ENCODE data around the gene PLXNC1. TPM values are rescaled to one million over a fixed set of nuclear protein-coding genes. Genes with fewer than 3 reads are reported as not detected.

PLXNC1 gene
- total RNA-seq, 1 donor from 2014 or later = under 0.01 TPM

GRCh38 chr12:94222351-94223084 is 74.1 kb downstream of the PLXNC1 start:
- no peaks in the 10 kb centered on the region for H3K27me3 ChIP-seq (ENCODE audit: control insufficient read depth, insufficient read depth, low read length)
- H3K36me3 ChIP-seq (ENCODE audit: control insufficient read depth, insufficient read depth, low read length) = no peaks in the 10 kb centered on the region
- DNase-seq (ENCODE audit: low read depth) (no peak), FAIRE-seq (no peak)
- H3K4me3 ChIP-seq (ENCODE audit: low read depth, low read length) = no peak overlapping the region
- TF ChIP-seq, protein P1, sequence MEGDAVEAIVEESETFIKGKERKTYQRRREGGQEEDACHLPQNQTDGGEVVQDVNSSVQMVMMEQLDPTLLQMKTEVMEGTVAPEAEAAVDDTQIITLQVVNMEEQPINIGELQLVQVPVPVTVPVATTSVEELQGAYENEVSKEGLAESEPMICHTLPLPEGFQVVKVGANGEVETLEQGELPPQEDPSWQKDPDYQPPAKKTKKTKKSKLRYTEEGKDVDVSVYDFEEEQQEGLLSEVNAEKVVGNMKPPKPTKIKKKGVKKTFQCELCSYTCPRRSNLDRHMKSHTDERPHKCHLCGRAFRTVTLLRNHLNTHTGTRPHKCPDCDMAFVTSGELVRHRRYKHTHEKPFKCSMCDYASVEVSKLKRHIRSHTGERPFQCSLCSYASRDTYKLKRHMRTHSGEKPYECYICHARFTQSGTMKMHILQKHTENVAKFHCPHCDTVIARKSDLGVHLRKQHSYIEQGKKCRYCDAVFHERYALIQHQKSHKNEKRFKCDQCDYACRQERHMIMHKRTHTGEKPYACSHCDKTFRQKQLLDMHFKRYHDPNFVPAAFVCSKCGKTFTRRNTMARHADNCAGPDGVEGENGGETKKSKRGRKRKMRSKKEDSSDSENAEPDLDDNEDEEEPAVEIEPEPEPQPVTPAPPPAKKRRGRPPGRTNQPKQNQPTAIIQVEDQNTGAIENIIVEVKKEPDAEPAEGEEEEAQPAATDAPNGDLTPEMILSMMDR (IDR thresholded peaks at IDR 0.05; ENCODE audit: insufficient read depth, low read length, severe bottlenecking) = no peak

GRCh38 chr12:94223842-94224241 is 75.5 kb downstream of the PLXNC1 start:
- DNase-seq (ENCODE audit: low read depth) = no peak
- H3K27me3 ChIP-seq (ENCODE audit: control insufficient read depth, insufficient read depth, low read length) = no peaks in the 10 kb centered on the region

GRCh38 chr12:94225506-94225905 is 77.1 kb downstream of the PLXNC1 start:
- FAIRE-seq (no peak), DNase-seq (ENCODE audit: low read depth) (no peak)
- TF ChIP-seq, protein P1 (IDR thresholded peaks at IDR 0.05; ENCODE audit: insufficient read depth, low read length, severe bottlenecking) = no peak
- Histone ChIP-seq H3K27me3 (ENCODE audit: control insufficient read depth, insufficient read depth, low read length) (no peaks in the 10 kb centered on the region), H3K4me3 (ENCODE audit: low read depth, low read length) (no peak overlapping the region), H3K36me3 (ENCODE audit: control insufficient read depth, insufficient read depth, low read length) (no peaks in the 10 kb centered on the region)

More at GRCh38 chr12:94223842-94224241, 75.5 kb downstream of the PLXNC1 start:
- no peak overlapping the region for H3K4me3 ChIP-seq (ENCODE audit: low read depth, low read length)
- FAIRE-seq = no peak
- TF ChIP-seq, protein P1 (IDR thresholded peaks at IDR 0.05; ENCODE audit: insufficient read depth, low read length, severe bottlenecking) = no peak
- H3K36me3 ChIP-seq (ENCODE audit: control insufficient read depth, insufficient read depth, low read length) = no peaks in the 10 kb centered on the region

DNA sequence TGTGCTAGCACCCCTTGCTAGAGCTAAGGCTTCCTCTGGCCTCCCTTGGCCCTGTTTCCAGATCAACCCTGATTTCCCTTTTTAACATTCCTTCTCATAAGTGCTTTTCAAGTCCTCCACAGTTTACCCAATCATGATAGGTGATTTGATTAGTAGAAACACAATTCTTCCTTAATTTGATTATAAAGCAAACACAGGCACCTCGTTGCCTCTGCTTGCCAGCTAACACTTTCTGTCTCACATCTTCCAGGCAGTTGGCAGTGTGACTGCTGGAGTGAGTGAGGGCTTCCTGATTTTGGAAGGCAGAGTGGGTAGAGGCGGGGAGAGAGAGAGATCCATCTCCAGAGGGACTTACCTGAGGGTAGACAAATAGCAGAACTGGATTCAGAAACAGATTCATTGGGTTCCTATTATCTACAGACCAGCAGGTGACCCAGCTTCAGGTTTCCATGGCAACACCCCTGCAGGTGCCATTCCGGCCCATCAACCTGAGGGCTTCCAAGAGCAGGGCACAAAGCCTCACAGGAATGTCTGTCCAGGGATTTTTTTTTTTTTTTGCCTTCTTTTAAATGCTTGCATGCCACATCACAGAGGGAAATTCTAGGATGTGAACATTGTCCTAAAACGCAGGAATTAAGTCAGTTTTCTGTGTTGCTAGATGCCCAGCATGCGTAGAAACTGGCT is 77.7 kb downstream of the PLXNC1 start:
- H3K27me3 ChIP-seq (ENCODE audit: control insufficient read depth, insufficient read depth, low read length) = no peaks in the 10 kb centered on the region
- FAIRE-seq = no peak

DNA sequence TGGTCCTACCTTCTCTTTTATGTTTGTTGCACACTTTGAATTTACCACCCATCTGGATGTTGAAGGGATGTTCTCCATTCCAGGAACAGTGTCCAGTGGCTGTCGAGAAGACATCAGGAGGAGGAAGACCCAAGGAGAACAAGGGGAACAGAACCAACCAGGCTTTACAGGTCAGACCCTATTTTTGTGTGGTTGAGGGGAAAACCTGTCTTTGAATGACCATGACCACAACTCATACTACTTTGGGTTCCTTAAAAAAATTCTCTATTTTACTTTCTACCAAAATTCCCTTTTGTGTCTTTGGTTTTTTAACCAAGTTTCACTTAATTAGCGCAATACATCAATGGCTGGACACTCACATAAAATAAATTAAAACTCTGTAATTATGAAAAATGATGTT is 78.7 kb downstream of the PLXNC1 start:
- FAIRE-seq (no peak), DNase-seq (ENCODE audit: low read depth) (no peak)
- no peak overlapping the region for H3K4me3 ChIP-seq (ENCODE audit: low read depth, low read length)
- H3K36me3 ChIP-seq (ENCODE audit: control insufficient read depth, insufficient read depth, low read length) = no peaks in the 10 kb centered on the region
- TF ChIP-seq, protein P1 (IDR thresholded peaks at IDR 0.05; ENCODE audit: insufficient read depth, low read length, severe bottlenecking) = no peak
- H3K27me3 ChIP-seq (ENCODE audit: control insufficient read depth, insufficient read depth, low read length) = no peaks in the 10 kb centered on the region

More for the DNA sequence above, 77.7 kb downstream of the PLXNC1 start:
- no peaks in the 10 kb centered on the region for H3K36me3 ChIP-seq (ENCODE audit: control insufficient read depth, insufficient read depth, low read length)
- H3K4me3 ChIP-seq (ENCODE audit: low read depth, low read length) = no peak overlapping the region
- no peak for DNase-seq (ENCODE audit: low read depth)
- TF ChIP-seq, protein P1 (IDR thresholded peaks at IDR 0.05; ENCODE audit: insufficient read depth, low read length, severe bottlenecking) = no peak
